Kidney tubule cell (primary cell): ENCODE measurements around the gene GYS2.
A peak's percentile ranks its signal among the peaks of the same experiment; 100 is the strongest.
"Not testable (repeated sequence)": the region's sequence is repeated elsewhere in the genome, so short reads cannot be mapped to it uniquely, and the experiment has no call there.

Experiments used
- DNase-seq: peaks from one replicate; pipeline ENCODE4 v3.0.0-alpha.2; 2018; ENCODE audit warnings: low spot score

Gene GYS2

DNA sequence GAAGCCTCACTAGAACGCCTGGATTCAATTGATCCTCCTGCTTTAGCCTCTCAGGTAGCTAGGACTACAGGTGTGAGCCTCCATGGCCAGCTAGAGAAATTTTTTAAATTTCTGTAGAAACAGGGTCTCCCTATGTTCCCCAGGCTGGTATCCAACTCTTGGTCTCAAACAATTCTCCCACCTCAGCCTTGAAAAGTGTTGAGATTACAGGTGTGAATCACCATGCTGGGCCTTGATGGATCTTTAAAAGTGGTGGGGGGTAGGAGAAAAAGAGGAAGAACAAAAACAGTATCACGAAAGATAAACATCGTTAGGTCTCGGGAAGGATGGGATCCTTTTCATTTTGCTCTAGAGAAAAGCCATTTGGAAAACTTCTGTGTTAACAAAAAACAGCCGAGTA is 4.5 kb downstream of the GYS2 start:
- DNase-seq = no peak

DNA sequence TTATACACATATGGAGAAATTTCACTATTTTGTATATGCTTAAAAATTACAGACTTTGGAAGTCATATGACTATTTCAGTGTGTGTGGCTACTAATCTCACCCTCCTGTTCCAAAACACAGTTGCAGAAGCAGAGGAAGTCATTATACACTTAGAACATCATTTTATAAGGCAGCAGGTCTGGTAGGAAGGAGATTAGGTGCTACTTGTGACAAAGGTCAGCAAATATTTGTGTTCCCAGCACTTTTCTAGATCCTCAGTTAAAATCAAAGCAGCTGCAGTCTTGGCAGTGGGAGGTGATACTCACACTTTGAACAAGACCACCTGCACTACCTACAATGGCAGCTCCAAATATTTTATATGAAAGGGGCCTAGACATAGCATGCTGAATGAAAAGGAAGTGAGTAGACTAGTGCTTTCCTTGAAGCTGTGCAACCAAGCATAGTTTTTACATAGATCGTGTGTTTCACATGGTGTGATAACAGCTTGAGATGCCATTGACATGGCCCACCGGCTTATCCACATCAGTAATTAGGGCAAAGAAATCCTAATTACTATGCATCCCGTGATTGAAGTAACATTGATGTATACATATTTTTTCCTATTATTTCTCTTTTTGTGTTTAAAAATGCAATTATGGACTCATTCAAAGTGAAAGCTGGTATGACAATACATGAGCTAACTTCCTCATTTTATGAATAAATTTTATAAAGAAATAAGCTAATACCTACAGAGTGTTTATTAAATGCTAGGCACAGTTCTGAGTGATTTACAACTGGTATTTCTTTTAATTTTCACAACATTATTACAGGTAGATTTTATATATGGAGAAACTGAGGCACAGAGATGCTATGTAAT is 5.3 kb downstream of the GYS2 start:
- no peak for DNase-seq

DNA sequence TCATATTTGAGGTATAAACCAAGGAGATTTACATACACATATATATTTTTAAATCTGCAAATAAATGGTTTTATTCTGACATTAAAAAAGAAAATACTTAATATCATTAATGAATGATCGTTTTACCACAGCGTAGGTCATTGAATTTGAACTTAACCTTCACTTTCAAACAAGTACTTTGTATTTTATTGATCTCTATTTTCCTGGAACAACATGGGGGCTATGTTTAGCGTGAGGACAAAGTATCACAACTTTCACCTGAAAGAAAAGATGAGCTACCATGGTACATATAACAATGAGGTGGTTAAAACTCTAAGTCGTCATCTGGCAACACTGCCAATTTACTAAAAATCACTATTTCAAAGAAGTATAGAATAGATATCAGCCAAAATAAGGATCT is 6.0 kb downstream of the GYS2 start:
- DNase-seq = no peak

DNA sequence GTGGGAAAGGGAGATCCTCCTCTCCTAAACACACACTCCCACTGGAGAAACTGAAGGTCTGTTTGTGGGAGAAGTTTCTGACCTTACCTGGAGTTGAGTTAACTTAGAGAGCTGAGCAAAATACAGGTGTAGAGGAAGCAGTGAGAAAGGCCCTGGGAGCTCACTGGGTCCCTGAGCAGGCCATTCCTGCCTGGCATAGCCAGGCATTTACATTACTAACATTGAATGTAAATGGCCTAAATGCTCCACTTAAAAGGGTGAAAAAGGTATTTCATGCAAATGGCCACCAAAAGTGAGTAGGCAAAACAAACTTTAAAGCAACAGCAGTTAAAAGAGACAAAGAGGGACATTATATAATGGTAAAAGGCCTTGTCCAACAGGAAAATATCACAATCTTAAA is 9.3 kb downstream of the GYS2 start:
- not testable (repeated sequence) for DNase-seq

DNA sequence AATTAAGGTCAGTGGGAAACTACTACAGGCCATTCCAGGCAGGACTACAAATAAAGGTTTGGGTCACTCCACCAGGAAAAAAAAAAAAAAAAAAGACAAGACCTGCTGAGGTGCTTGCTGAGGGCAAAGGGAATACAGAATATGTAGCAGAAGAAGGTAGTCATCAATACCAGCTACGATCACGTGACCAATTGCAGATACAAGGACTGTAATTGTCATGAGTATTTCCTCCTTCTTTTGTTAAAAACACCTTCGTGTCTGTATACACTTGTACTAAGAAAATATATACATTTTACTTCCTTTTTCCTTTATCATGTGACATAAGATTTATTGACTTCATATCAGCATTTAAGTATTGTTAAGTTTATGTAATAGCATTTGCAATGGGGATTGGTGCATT is 19.2 kb downstream of the GYS2 start:
- no peak for DNase-seq

DNA sequence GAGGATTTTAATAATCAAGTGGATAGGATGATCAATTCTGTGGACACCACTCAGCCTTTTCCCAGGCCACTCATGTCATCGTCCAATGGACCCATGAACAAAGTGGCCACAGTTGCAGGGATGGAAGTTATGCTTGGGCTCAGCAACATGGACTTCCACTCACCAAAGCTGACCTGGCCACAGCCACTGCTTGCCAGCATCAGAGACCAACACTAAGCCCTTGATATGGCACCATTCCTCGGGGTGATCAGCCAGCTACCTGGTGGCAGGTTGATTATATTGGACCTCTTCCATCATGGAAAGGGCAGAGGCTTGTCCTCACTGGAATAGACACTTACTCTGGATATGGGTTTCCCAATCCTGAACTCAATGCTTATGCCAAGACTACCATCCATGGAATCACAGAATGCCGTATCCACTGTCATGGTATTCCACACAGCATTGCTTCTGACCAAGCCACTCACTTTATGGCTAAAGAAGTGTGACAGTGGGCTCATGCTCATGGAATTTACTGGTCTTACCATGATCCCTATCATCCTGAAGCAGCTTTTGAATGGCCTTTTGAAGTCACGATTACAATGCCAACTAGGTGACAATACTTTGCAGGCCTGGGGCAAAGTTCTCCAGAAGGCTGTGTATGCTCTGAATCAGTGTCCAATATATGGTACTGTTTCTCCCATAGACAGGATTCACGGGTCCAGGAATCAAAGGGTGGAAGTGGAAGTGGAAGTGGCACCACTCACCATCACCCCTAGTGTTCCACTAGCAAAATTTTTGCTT is 20.1 kb downstream of the GYS2 start:
- DNase-seq = not testable (repeated sequence)

DNA sequence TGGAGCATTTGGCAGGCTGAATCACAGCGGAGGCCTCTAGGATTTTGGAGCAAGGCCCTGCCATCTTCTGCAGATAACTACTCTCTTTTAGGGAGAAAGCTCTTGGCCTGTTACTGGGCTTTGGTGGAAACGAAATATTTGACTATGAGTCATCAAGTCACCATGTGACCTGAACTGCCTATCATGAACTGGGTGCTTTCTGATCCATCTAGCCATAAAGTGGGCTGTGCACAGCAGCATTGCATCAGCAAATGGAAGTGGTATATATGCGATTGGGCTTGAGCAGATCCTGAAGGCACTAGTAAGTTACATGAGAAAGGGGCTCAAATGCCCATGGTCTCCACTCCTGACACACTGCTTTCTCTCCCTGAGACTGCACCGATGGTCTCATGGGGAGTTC is 21.1 kb downstream of the GYS2 start:
- DNase-seq = no peak

DNA sequence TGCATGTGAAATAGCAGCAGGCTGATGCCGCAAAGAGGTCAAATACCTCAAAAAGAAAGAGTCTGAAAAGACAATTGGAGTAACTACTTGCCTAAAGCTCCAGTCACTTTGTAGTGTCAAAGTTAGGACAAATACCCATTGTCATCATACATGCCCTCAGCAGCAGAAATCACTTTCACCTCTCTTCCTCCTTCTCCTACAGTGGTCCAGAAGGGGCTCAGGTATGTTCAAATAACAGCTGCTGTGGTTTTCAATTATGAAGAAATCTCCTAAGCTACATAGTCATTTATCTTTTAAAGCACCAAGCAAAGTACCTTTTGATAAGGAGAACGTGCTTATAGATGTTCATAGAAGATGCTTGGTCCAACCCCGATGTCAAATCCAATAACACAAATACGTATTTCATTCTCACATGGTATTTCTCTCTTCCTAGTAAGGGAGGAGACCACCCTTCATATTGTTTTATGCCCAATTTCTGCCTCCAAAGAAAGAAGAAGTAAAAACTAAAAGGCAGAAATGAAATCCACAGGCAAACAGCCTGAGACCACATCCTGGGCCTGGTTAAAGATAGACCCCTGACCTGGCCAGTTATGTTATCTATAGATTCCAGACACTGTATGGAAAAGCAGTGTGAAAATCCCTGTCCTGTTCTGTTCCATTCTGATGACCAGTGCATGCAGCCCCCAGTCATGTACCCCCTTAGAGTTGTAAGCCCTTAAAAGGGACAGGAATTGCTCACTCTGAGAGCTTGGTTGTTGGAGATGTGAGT is 23.7 kb downstream of the GYS2 start:
- no peak for DNase-seq

DNA sequence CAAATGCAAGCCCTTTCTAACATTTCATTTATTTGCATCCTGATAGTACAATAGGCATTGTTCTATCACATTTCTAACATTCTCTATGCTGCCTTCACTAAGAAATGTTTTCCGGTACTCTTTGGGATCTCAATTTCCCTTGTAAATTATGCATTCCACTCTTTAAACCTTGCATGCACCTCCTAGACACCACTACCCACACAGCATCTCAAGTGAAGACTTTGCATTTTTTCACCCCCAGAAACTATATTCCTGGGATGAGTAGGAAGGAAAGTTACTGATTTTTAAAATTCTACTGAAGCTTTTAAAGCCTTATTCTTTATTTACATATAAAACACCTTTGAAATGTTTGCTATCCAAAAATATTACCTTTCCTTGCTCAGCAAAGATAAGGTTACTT is 27.1 kb downstream of the GYS2 start:
- DNase-seq = no peak

DNA sequence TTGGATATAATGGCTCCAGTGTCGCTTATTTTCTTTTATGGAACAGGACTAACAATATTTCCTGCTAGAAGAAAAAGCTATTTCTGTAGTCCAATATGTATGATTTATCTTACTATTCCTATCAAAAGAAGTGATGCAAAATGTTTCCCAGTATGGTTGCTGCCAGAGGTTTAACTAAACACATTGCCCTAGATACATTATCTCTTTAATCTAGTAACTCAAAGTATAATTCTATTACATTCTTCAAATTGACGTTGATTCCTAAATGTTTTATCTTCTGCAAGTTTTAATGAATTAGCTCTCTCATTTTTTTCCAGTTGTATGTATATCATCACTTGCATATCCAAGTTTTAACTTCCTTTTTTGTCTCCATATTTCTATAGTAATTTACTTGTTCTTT is 28.2 kb downstream of the GYS2 start:
- DNase-seq = no peak

DNA sequence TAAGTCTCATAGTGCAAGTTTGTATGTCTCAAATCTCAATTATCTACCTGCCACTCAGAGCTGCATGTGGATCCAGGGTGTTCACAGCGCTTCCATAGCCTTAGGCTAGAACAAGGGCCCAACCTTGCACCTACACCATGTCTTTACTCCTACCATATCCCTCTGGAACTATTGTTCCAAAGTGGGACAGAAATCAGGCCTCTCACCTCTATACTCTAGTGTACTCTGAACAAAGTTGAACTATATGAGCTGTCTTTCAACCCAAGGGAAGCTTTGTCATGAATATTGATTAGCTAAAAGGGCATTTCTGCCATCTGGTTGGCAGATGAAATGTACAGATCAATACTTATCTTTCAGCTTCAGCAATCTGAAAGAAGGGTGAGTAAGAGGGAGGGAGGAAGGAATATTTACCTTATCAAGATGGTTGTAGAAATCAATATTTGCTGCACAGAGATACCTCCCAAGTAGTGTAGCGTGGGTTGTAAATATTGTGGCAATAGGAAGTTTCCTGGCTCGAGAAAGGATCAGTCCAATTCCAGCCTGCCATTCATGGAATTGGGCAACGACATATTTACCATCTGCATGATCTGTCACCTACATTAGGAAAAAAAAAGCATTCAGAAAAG is 30.8 kb downstream of the GYS2 start:
- DNase-seq = no peak

DNA sequence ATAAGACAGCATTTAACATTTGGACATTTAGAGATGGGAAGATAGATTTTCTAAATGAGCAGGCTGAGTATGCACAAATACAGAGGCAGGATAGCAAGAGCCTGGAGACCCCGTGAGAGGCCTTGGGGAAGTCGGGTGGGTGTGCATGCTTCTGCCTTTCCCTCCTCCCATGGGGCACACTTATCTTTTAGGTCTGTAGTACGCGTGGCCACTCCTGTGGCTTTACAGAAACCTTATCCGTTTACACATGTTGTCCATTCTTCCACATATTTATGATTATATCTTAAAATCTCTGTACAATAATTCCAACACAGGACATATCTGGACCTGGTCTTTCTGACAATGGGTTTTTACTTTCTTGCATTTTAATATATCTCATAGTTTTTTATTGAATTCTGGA is 33.6 kb downstream of the GYS2 start:
- DNase-seq = no peak

DNA sequence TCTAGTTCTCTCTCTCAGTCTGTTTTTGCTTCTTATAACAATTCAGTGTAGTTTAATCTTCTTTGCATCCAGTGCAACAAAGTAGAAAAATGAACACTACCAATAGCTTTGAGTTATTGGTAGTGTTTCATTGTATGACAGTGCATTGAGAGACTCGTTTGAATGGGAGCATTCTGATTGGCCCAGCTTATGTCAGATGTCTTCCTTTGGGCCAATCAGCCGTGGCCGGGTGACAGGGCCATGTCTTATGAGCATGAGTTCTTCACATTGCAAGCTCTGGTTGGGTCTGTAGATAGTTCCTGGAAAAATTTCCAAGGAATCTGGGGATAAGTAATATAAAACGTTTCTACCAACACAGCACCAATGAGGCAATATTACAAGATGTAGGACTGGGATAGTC is 36.5 kb downstream of the GYS2 start:
- DNase-seq = no peak

DNA sequence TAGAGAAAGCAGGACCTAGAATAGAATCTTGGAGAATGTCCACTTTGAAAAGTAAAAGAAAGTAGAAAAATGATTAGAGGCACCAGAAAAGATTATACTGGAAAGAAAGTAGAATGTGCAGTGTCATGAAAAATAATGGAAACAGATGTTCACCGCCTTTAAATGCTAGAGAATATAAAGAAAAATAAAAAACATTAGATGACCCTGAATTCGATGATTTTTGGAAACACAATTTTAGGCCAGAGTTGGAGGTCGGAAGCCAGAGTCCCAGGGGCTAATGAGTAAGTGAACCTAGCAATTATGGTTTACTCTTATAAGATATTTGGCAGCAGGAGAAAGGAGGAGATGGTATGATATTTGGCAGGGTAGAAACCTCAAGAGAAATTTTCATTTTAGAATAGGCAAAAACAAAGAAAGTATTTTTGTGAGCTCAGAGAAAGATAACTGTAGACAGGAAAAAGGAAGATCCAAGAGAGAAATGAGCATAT is 37.7 kb downstream of the GYS2 start:
- no peak for DNase-seq

DNA sequence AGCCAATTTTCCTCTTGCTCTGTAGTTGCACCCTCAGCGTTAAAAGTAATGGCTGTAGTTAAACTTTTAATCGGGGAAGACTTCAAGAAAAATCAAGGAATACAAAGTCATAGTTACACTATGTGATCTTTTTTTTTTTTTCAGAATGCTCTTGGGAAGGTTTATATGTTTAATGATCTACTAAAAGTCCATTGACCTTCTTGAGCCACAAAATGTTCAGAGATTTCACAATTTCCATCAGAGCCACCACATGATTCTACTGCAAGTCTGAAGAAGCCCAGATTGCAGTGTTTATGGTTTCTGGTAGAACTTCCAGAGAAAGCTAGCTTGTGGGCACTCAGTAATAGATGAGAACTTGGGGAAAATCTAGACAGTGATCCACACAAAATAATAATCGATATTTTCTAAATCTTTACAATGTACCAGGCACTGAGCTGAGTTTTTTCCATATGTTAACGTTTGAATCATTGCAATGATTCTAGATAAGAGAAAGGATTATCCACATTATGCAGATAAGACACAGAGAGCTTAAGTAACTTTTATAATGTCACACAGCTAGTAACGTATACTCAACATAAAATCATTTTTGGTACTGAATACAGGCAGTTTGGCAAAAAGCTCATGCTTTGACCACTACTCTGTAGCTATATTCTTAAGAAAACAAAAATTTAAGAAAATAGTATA is 38.3 kb downstream of the GYS2 start:
- peak; percentile 53 for DNase-seq

DNA sequence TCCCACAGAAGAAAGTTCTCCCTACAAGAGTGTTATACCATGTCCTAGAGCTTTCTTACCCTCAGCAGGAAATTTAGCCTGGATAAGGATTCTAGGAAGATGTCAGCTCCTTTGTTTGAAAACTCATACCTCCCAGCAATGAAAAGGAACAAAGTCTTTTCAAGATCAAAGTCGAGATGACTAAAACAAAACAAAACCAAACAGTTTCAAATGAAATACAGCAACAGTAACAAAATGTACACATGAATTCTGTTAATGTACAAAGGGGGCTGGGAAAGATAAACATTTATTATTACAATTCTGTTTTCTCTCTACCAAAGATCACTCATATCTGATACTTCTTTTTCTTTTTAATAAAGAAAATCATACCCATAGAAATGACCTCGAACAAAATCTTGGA is 41.8 kb downstream of the GYS2 start:
- no peak for DNase-seq

DNA sequence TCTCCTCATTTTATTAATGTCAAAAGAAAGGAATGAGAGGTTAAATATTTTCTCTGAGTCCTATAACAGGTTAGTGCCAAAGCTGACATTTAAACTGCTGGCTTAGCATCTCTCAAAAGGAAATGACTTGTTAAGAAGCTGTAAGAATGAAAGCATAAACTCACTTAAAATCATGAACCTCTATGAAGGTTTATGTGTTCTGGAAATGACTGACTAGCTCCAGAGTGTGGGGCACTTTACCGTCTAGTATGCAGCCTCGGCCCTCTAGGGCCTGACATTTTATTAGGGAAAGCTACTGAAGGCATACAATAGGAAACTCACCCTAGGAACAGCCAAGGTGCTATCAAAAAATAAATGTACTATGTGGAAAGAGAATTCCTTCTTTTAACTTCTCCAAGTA is 43.5 kb downstream of the GYS2 start:
- DNase-seq = no peak

DNA sequence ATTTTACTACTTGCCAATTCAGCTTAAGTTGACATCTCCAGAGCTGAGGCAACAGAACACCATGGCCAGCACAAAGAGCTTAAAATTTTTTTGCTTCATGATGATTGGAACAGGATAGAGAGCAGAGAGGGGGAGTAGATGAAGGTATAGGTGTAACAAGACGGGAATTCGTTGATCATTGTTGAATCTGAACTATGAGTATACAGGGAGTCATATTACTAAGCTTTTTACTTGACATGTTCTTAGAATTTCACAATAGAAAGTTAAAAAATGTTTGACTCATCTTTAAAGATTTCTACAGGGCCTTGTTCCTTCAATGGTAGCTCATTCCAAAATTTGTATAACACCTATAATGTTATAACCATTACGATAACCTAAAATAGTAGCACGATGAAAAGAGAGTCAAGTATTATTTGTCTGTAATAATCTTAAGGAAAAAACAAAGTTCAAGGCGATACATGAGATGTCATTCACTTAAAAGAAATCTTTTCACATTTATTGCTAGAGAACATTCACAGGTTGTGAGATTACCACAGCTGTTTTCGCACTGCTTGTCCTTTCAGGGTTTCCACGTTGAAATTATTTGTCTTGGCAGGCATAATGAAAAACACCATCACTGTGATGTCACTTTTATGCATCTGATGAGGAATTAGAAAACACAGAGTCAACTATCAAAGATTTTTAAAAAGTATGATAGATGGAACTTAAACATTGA is 44.6 kb downstream of the GYS2 start:
- DNase-seq = peak; percentile 51

DNA sequence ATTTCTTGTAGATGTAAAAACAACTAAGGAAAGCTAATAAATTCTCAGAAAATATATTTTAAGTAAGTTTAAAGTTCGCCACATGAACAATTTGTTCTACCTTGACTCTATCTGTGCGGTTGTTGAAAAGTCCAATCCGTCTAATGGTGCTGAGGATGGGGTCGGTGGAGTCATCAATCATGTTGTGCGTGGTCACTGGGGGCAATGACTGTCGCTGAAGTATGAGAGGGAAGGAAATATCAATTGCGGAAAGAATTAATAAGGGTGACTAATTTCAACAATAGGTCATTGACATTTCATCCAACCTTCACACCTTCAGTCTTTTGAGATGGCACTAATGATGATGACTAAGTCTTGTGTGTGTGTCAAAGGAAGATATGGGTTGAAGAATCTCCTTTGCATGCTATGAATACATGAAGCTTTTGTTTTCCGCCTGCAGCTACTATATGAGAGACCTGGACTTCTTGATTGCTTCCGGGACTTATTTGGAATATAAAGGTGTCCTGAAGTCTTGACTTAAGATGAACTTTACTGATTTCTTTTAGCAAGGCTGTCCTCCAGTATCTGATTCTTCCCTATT is 46.5 kb downstream of the GYS2 start:
- DNase-seq = no peak

DNA sequence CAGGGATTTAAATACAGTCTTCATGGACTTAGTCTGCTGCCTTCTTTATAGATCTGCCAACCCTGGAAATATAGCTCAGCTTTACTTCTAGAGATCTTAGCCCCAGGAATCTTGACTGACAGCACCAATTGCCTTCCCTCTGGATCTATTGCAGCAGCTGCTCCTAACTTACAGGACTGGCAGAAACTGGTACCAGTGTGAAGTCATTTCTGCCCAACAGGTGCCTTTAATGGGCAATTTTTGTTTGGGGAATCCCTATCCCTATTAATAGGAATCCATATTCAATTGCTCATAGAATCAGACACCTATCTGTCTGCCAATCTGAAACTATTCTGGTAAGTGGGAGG is 51.3 kb downstream of the GYS2 start:
- DNase-seq = no peak
